GM19238 (cell line): ENCODE data around the gene ABLIM1.

Source experiments
- DNase-seq: peaks from one replicate; pipeline ENCODE4 v3.0.0; 2011; ENCODE audit warnings: low spot score; ENCODE audit not compliant: insufficient read length

The ABLIM1 gene

GRCh38 chr10:114624422-114624821 lies 33.7 kb downstream of the ABLIM1 start:
- no peak for DNase-seq

- DNase-seq, result no peak
These were observed 34.3 kb downstream of the ABLIM1 start for GRCh38 chr10:114623661-114624294.

DNA sequence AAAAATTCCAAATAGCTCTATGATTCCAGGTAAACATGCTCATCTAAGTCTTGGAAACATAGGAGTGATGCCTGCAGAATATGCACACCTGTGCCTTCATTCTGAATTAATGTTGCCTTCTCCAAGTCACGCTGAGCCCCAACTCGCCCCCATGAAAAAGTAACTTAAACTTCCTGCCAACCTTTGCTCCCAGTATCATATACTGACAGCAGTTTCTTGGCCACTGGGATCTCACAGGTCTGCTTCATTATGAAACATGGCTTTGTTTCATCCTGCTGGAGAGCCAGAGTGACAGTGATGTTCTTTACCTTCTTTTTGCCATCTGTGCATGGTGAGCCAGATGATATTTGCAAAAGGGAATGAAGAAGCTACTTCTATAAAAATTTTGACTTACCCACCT lies 34.9 kb downstream of the ABLIM1 start:
- no peak for DNase-seq

DNA sequence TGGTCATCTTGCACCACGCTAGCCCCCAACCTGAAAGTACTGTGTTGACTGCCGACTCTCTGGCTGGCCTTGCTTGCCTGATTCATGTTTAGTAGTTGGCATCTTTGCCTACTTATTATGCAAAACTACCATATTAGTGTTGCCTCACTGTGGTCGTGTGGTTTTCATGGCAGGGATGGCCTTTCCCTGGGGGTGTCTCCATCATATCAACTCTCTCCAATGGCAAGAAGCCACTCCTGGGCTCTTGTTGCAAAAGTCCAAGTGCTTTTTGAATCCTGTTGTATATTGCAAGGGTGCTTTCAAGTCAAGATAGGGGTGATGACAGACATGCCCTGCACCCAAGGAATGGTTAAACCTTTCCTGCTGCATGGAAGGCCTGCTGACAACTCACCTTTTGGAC lies 39.4 kb downstream of the ABLIM1 start:
- no peak for DNase-seq

DNA sequence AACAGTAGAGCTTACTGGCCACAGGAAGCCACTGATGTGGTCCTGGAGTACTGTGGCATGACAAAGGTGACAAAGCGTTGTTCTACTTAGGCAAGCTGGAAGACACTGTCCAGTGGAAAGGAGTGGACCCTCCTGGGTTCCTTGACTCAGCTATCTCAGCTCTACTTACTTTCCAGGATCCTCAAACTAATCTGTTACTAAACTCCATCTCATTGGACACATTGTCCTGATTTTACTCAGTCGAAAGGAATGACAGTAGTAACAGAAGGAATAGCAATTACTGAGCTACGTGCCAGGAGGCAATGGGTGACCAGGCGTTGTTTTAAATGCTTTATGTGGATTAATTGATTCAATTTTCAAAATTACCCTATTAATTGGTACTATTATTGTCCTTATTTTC lies 41.6 kb downstream of the ABLIM1 start:
- no peak for DNase-seq

DNA sequence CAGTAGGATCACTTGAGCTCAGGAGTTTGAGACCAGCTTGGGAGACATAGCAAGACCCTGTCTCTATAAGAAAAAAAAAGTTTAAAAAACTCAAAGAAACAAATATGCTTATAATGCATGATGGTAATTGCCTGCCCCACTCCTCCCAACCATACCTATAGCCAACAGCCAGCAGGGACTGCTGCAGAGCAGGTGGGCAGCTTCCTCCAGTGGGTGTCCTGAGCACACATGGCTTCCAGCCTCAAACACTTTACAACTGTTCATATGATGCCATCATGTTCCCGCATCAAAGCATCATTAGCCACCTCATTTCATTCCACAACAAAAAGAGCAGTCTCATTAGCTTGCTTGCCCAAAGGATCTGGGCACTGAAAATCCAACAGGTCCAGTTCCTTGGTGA lies 42.0 kb downstream of the ABLIM1 start:
- no peak for DNase-seq

DNA sequence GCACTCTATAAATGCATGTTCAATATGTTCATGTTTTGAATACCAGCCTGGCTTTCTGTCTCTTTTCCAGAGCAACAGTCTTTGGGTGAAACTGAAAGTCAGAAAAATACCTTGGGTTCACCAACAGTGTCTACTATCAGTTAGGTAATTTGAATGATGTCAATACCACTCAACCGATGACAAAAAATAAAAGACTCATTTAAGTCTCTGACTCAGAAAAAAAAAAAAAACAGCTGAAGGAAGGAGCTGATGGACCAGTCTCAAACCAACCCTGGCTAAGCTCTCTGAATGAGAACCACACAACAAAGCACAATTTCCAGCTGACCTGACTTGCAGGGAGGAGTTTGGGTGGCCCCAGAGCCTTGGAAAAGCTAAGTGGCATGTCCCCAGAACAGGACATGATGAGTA lies 42.5 kb downstream of the ABLIM1 start:
- no peak for DNase-seq

DNA sequence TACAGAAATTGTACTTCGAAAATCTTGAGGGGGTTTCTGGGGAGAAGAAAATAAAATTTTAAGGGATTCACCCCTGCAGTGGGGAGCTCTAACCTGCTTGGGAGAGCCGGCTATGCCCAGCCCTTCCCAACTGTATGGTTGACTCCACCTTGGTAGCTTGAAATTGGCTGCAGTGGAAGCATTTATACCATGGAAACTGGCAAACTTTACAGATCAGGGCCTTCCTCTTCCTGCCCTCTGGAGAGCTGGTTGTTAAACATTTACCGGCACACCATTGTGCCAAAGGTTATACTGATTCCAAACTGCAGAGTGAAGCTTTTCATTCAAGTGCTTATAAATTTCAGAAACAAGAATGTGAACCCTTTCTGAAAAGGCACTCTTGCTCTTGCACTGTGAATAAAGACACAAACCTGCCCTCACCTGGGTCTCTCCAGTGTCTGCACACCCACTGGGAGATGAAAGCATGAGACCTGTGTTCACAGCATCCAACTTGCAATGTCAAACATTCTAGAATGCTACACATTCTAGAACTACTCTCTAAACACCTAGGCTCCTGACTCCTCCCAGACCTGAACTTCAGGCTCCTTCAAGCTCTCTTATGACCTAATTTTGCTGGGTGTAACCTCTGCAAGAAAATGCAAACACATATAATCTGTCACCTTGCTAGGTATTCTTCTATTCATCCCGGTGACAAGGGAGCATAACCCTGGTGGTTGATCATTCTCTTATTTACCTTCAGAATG lies 44.7 kb downstream of the ABLIM1 start:
- no peak for DNase-seq

- no peak for DNase-seq
These were observed 46.5 kb downstream of the ABLIM1 start for GRCh38 chr10:114611617-114612016.

GRCh38 chr10:114609518-114610426 lies 48.3 kb downstream of the ABLIM1 start:
- DNase-seq, result no peak

DNA sequence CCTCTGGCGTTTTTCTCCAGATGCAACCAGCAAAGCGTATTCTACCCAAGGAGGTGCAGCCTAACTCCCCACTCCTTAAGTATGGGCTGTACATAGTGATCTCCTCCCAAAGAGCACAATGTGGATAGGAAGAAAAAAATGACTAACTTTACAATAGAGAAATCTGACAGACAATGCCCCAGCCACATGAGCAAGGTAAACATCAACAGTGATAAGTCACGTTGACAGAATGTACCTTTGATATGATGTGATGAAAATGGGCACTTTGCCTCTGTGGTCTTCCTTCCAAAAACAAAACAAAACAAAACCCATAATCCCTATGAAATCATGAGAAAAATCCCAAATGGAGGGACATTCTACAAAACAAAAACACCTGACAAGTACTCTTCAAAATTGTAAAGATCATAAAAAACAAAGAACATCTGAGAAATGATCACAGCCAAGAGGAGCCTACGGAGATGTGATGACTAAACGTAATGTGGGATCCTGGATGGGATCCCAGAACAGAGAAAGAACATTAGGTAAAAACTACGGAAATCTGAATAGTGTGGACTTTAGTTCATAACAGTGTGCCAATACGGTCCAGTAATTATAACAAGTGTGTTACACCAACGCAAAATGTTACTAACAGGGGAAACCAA lies 50.6 kb downstream of the ABLIM1 start:
- DNase-seq, result no peak

DNA sequence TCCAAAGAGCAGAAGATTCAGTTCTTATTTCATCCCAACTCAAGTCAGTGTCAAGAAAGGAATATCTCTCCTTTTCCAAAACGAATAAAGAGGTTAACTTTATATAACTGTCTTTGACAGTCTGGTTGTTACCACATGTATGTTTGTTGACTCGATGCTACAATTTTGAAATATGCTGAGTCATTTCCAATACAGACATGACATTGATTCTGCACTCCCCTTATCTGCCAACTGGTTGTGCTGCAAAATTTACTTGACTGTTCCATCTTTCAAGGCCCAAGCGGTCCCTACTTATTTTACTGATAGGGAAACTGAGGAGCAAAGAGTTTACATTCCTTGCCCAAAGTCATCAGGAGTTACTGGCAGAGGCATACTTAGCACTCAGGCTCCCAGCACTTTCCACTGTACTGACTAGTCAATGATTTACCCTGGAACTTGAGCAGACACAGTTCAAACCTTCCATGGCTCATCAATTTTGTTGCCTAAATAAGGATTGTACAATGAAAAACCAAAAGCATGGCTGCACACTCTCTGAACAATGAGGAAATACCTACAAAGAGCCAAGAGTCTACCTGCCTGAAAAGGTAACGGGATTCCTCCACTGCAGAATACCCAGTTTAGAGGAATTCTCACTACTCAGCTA lies 52.8 kb downstream of the ABLIM1 start:
- no peak for DNase-seq

GRCh38 chr10:114604357-114605130 lies 53.5 kb downstream of the ABLIM1 start:
- no peak for DNase-seq

GRCh38 chr10:114603948-114604347 lies 54.1 kb downstream of the ABLIM1 start:
- DNase-seq, result no peak

DNA sequence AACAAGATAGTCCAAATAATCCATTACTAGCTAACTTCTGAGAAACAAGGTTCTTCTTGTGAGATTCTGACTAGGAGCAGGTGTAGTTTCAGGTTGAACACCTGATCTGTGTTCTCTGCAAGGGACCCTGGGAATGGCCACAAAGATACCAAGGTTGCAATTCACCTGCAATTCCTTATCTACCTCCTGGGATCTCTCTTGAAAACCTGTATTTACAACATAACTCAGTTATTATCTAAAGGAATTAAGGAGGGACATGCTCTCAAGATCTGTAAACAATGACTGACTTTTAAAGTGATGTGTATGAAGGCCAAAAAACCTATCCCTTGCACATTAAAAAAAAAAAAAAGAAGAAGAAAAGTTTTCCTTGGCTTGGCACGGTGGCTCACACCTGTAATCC lies 54.8 kb downstream of the ABLIM1 start:
- DNase-seq, result no peak

DNA sequence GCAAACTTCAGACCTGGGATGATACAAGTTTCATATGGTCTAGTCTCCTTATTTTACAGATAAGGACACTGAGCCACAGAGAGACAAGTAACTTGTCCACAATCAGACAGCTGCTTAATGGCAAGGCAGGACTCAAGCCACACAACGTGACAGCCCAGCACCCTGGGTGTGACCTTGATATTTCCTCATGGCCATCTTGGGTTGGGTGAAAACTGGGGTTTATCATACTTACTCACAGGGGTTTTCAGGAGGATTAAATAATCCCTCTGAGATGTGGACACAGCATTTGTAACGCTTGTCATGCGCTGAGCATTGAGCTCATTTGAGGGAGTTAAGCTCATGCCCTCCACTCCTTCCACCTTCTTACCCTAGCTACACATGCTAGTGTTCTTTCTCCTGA lies 58.0 kb downstream of the ABLIM1 start:
- no peak for DNase-seq

GRCh38 chr10:114596793-114597192 lies 61.3 kb downstream of the ABLIM1 start:
- no peak for DNase-seq

- no peak for DNase-seq
These were observed 64.1 kb downstream of the ABLIM1 start for GRCh38 chr10:114593816-114594468.

DNA sequence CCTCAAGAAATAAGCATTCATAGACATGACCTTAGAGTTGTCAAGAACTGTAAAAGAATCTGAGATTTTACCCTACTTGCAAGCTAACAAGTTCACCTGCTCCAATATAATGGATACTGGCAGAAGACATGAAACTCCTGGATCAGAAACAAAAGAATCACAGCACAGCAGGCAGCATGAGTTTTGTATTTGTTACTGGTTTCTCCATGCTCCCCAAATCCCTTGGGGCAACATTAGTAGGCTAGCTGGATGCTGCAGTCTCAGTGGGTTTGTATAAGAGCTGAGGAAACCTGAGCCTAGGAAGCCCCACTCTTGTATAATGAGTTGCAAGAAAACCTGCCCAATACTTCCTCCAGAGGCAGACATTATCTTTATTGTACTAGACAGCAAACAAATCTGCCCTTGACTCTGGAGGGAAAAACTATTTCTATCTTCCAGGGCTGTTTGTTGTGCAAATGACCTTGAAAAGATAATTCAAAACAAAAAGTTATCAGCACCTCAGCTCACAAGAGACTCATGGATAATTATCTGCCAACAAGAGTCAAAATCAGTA lies 64.8 kb downstream of the ABLIM1 start:
- no peak for DNase-seq

DNA sequence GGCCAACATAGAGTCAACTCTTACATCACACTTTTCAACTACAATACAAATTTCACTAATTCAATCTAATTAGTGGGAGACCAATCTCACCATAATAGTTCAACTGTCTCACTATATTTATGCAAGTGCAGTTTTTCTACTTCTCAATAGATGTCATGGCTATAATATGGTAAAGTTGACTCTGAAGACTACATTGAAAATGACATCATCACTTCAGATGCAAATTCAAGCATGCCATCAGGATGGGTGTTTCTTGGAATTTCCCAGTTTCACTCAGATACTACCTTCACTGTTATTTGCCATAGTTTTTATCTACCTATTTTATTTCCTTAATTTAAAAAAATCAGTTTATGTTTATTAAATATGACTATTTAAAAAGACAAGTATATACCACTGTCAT lies 67.1 kb downstream of the ABLIM1 start:
- no peak for DNase-seq
